Activated naive CD8-positive, alpha-beta T cell treated with anti-CD3 and anti-CD28 coated beads, Interleukin-2, amount 50 U/mL, for 24 hours (primary cell): ENCODE data around the gene NONO.
"Not testable (repeated sequence)": the region's sequence is repeated elsewhere in the genome, so short reads cannot be mapped to it uniquely, and the experiment has no call there.

Source experiments
- ATAC-seq: fragments of 150-1000 bp; cut with Tn5 transposase; one replicate; pipeline ENCODE4 v1.10.0; 2021
- DNase-seq: peaks from one replicate; pipeline ENCODE4 v3.0.0; 2021
- H3K27ac Mint-ChIP-seq: one replicate; pipeline ENCODE4 v1.8.0; 2021; ENCODE audit warnings: mild to moderate bottlenecking, mixed read lengths
- H3K27me3 Mint-ChIP-seq: one replicate; pipeline ENCODE4 v1.8.0; 2021; ENCODE audit warnings: mixed read lengths
- H3K36me3 Mint-ChIP-seq: one replicate; pipeline ENCODE4 v1.8.0; 2021; ENCODE audit warnings: low read depth, mixed read lengths
- H3K4me1 Mint-ChIP-seq: one replicate; pipeline ENCODE4 v1.8.0; 2021; ENCODE audit warnings: mixed read lengths
- H3K4me3 Mint-ChIP-seq: one replicate; pipeline ENCODE4 v1.8.0; 2021; ENCODE audit warnings: mild to moderate bottlenecking, moderate library complexity, mixed read lengths
- H3K9me3 Mint-ChIP-seq: one replicate; pipeline ENCODE4 v1.8.0; 2021; ENCODE audit warnings: mixed read lengths

Gene NONO

DNA sequence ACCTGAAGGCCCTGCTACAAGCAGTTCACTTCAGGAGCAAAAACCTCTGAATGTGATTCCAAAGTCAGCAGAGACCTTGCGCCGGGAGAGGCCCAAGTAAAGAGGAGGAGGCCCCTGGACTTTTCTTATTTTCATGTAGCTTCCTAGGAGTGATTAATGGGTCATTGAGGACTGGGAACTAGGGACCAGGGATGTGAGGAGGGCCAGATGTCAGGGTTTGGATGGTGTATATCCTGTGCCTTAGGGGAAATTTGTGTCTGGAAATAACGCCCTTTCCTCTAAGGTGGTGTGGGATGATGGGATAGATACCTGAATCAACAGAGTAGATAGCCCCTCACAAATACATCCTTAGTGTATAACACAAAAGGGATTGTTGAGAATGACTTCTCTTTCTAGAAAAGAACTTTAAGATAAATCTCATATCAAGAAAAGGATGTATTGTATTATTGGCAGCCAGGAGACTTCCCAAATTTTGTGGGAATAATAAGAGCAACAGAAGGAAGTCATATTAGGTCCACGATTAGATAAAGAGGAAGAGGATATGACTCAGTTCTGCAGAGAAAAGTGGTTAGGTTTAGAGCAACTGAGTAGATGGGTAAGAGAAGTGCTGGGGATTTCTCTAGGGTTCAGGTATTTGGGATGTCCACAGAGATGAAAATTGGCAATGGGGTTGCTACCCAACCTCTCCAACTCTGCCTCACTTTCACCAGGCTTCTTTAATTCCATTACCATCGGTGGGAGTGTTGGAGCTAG lies 19.2 kb downstream of the NONO start:
- no peaks in the 10 kb centered on the region for H3K27me3 Mint-ChIP-seq
- DNase-seq: no peak
- no peaks in the 10 kb centered on the region for H3K9me3 Mint-ChIP-seq
- no peak overlapping the region for H3K4me3 Mint-ChIP-seq
- peak overlapping the region; percentile 46 for H3K27ac Mint-ChIP-seq
- peaks cover 15% of the 10 kb centered on the region for H3K4me1 Mint-ChIP-seq
- ATAC-seq: no peak
- H3K36me3 Mint-ChIP-seq: peaks cover 43% of the 10 kb centered on the region

DNA sequence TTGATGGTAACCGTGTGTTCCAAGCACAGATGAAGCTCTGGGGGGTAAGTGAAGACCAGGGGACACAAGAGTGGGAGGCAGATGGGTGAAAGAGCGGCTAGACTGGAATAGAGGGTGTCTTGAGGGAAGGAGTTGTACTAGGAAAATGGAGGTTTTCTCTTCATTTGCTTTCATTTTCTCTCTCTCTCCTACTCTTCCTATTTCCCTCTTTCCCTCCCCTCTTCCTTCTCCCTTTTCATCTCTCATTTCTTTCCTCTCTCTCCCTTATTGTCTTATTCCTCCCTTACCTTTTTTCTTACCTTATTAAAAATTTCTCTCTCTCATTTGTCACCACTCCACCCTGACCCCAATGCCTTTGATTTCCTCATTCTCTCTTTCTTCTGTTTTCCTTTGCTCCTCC lies 21.1 kb downstream of the NONO start:
- H3K9me3 Mint-ChIP-seq: no peaks in the 10 kb centered on the region
- ATAC-seq (no peak), DNase-seq (no peak)
- no peak overlapping the region for H3K4me3 Mint-ChIP-seq
- H3K4me1 Mint-ChIP-seq: peaks cover 15% of the 10 kb centered on the region
- peaks cover 34% of the 10 kb centered on the region for H3K36me3 Mint-ChIP-seq
- no peak overlapping the region for H3K27ac Mint-ChIP-seq
- no peaks in the 10 kb centered on the region for H3K27me3 Mint-ChIP-seq

DNA sequence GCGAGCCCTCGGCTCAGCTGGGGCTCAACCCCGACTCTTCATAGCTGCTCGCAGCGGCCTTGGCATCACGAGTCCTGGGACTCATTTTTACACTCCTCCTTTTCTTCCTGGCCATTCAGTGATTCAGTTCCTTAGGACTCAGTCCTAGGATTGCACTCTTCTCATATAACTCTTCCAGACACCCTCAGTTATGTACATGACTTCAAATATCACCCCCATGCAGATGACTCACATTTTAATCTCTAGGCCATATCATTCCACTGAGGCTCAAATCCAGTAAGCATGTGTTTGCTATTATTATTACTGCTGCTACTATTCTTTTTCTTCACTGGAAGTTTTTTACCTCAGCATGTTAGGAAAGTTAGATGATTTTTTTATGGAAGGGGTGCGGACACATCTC lies 32.5 kb downstream of the NONO start:
- Mint-ChIP-seq H3K27me3 (no peaks in the 10 kb centered on the region), H3K27ac (no peak overlapping the region), H3K4me3 (no peak overlapping the region), H3K4me1 (no peaks in the 10 kb centered on the region), H3K36me3 (peaks cover 8% of the 10 kb centered on the region), H3K9me3 (no peaks in the 10 kb centered on the region)
- no peak for DNase-seq
- no peak for ATAC-seq

DNA sequence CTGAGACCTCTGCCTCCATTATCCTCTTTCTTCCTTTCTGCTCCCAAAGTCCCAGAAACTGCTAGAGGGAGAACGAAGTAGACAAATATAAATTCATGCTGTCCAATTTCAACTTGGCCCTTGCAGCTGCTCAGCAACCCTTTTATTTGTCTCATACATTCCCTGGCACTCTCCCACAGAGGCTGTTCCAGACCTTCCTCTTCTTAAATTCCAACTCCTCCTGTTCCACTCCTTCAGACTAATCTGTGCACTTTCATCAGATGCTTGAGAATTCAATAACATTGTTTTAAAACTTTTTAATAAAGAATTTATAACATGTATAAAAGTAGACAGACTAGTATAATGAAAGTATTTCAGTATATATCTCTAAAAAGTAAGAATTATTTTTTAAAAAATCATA lies 33.5 kb downstream of the NONO start:
- H3K27me3 Mint-ChIP-seq, H3K36me3 Mint-ChIP-seq, DNase-seq, H3K9me3 Mint-ChIP-seq, H3K4me1 Mint-ChIP-seq, H3K27ac Mint-ChIP-seq, H3K4me3 Mint-ChIP-seq, ATAC-seq: not testable (repeated sequence)

DNA sequence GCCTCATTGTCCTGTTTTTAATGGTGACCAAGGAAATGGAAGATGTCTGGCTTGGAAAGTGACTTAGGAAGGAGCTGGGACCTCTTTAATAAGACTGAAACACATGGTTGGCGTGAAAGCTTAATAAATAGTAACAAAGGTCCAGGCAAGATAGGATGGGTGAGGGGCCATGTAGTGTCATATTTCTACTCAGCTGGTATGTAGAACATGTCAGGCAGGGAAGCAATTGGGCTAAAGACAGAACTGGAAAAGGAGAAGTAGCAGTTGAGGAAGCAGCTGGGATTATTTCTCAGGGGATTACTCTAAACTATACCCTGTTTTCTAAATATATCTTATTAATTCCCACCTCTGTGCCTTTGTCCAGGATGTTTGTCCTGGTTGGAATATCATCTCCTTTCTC lies 36.7 kb downstream of the NONO start:
- Mint-ChIP-seq H3K4me3 (no peak overlapping the region), H3K27ac (no peak overlapping the region), H3K9me3 (no peaks in the 10 kb centered on the region), H3K36me3 (peaks cover 8% of the 10 kb centered on the region), H3K4me1 (no peaks in the 10 kb centered on the region), H3K27me3 (no peaks in the 10 kb centered on the region)
- ATAC-seq (no peak), DNase-seq (no peak)

DNA sequence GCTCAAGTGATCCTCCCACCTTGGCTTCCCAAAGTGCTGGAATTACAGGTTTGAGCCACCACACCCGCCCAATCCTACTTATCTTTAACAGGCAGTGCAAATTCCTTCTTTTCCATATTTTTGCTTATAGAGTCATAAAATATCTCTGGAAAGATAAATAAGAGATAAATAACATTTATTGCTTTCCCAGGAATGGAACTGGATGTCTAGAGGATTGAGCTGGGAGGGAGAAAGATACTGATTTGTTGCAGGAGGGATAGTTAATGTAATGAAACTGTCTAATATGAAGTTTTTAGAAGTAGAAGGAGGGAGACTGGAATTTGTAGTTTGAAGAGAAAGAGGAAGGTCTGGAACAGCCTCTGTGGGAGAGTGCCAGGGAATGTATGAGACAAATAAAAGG lies 38.3 kb downstream of the NONO start:
- Mint-ChIP-seq H3K4me1 (no peaks in the 10 kb centered on the region), H3K36me3 (peaks cover 10% of the 10 kb centered on the region), H3K27me3 (no peaks in the 10 kb centered on the region), H3K4me3 (no peak overlapping the region), H3K9me3 (peaks cover 2% of the 10 kb centered on the region), H3K27ac (no peak overlapping the region)
- DNase-seq: no peak
- no peak for ATAC-seq

DNA sequence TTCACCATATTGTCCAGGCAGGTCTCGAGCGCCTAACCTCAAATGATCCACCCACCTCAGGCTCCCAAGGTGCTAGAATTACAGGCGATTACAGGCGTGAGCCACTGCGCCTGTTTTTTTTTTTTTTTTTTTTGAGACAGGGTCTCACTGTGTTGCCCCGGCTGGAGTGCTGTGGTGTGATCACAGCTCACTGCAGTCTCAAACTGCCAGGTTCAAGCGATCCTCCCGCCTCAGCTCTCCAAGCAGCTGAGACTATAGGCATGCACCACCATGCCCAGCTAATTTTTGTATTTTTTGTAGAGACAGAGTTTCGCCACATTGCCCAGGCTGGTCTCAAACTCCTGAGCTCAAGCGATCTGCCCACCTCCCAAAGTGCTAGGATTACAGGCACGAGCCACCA lies 41.0 kb downstream of the NONO start:
- not testable (repeated sequence) for H3K4me3 Mint-ChIP-seq, ATAC-seq, H3K27me3 Mint-ChIP-seq, H3K9me3 Mint-ChIP-seq, H3K4me1 Mint-ChIP-seq, DNase-seq, H3K27ac Mint-ChIP-seq
- peaks cover 17% of the 10 kb centered on the region for H3K36me3 Mint-ChIP-seq

DNA sequence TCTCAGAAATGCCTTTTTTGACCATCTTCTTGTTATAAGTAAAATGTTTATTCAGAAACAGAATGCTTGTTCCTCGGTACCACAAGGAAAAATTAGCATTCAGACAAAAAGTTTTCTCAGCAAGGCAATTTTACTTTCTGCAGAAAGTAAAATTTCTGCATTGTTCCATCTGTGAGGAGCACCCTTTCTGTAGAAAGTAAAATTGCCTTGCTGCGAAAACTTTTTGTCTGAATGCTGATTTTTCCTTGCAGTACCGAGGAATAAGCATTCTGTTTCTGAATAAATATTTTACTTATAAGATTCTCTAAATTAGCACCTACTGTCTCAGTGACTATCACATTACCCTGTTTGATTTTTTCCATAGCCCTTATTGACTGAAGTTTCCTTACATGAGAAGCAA lies 43.0 kb downstream of the NONO start:
- H3K4me1 Mint-ChIP-seq: no peaks in the 10 kb centered on the region
- H3K27ac Mint-ChIP-seq: no peak overlapping the region
- no peaks in the 10 kb centered on the region for H3K27me3 Mint-ChIP-seq
- DNase-seq: no peak
- H3K9me3 Mint-ChIP-seq: peaks cover 5% of the 10 kb centered on the region
- peaks cover 17% of the 10 kb centered on the region for H3K36me3 Mint-ChIP-seq
- ATAC-seq: no peak
- H3K4me3 Mint-ChIP-seq: no peak overlapping the region

DNA sequence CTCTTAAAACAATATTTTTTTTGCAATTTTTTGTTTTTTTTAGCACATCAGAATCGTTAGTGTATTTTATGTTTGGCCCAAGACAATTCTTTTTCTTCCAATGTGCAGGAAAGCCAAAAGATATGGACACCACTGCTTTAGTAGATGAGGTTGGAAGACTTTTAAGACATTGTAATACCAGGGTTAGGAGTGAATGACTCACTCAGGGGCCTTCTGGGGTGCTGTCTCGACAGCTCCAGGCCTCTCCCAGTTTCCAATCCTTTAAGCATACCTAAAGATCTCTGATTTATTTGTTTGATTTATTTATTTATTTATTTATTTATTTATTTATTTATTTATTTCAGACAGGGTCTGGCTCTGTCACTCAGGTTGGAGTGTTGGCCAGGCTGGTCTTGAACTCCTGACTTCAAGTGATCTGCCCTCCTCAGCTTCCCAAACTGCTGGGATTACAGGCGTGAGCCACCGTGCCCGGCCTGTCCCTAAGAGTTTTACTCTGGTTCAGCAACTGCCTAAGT lies 65.8 kb downstream of the NONO start:
- DNase-seq, H3K27ac Mint-ChIP-seq, H3K9me3 Mint-ChIP-seq, H3K4me3 Mint-ChIP-seq, ATAC-seq, H3K36me3 Mint-ChIP-seq, H3K27me3 Mint-ChIP-seq, H3K4me1 Mint-ChIP-seq: not testable (repeated sequence)

DNA sequence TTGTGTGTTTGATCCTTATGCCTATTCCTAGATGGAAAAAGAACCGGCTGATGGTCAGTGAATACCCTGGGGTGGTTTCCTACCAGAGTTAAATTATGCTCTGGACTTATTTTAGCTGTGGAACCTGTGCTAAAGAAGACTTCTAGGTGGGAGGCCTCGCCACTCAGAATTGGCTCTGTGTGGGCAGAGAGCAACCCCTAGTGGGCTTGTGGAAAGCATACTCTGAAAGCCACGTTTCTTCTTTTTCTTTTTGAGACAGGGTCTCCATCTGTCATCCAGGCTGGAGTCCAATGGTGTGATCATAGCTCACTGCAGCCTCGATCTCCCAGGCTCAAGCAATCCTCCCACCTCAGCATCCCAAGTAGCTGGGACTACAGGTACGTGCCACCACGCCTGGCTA lies 66.4 kb downstream of the NONO start:
- not testable (repeated sequence) for H3K36me3 Mint-ChIP-seq, H3K4me1 Mint-ChIP-seq, H3K27ac Mint-ChIP-seq, DNase-seq, H3K9me3 Mint-ChIP-seq, H3K4me3 Mint-ChIP-seq, ATAC-seq, H3K27me3 Mint-ChIP-seq
